GM13976 (cell line): Measurements from ENCODE around the gene CYFIP2.

Experiments used
- DNase-seq: peaks from one replicate; pipeline ENCODE4 v3.0.0; 2012; ENCODE audit warnings: low spot score
- in situ Hi-C: fragments of 300-500 bp; cut with MboI; formaldehyde crosslinking; loops from one replicate; pipeline ENCODE4 v1.12.0; 2022; ENCODE audit warnings: low sequenced_read_pairs, mixed read lengths, inconsistent platforms; ENCODE audit not compliant: unreplicated experiment
- TF ChIP-seq, protein P1 (sequence below): IDR thresholded peaks from 2 replicates; pipeline ENCODE4 v1.5.1; 2012; ENCODE audit warnings: borderline replicate concordance, mild to moderate bottlenecking; ENCODE audit not compliant: insufficient read depth; ENCODE audit errors: extremely low read depth, missing control alignments, control extremely low read depth

The CYFIP2 gene

DNA sequence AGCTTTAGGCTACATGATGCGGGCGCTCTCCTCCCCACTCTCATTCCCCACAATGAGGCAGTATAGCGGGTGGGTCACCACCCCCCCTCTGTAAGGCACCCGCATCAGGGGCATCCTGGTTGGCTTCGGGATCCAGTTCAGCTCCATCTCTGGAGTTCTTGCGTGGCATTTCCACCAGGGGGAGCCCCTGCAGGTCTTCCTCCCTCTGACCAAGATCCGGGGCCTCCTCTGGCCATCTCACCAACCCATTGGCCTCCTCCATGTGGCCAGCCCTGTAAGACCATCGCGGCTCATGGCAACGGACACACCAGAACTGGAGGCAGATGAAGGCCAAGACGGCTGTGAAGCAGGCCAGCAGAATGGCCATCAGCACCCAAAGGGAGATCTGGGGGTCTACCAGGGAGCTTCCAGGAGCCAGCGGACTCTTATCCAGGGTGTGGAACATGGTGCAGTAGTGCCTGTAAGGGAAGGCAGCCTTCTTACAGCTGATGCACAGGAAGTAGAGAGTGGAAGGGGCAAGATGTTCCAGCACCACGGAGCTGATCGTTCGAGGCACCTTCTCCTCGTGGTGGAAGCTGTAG, 77.0 kb downstream of the CYFIP2 start:
- peak; percentile 52 for DNase-seq
- TF ChIP-seq, protein P1, sequence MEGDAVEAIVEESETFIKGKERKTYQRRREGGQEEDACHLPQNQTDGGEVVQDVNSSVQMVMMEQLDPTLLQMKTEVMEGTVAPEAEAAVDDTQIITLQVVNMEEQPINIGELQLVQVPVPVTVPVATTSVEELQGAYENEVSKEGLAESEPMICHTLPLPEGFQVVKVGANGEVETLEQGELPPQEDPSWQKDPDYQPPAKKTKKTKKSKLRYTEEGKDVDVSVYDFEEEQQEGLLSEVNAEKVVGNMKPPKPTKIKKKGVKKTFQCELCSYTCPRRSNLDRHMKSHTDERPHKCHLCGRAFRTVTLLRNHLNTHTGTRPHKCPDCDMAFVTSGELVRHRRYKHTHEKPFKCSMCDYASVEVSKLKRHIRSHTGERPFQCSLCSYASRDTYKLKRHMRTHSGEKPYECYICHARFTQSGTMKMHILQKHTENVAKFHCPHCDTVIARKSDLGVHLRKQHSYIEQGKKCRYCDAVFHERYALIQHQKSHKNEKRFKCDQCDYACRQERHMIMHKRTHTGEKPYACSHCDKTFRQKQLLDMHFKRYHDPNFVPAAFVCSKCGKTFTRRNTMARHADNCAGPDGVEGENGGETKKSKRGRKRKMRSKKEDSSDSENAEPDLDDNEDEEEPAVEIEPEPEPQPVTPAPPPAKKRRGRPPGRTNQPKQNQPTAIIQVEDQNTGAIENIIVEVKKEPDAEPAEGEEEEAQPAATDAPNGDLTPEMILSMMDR: peak; percentile 44
- in situ Hi-C loops: no loop called here

DNA sequence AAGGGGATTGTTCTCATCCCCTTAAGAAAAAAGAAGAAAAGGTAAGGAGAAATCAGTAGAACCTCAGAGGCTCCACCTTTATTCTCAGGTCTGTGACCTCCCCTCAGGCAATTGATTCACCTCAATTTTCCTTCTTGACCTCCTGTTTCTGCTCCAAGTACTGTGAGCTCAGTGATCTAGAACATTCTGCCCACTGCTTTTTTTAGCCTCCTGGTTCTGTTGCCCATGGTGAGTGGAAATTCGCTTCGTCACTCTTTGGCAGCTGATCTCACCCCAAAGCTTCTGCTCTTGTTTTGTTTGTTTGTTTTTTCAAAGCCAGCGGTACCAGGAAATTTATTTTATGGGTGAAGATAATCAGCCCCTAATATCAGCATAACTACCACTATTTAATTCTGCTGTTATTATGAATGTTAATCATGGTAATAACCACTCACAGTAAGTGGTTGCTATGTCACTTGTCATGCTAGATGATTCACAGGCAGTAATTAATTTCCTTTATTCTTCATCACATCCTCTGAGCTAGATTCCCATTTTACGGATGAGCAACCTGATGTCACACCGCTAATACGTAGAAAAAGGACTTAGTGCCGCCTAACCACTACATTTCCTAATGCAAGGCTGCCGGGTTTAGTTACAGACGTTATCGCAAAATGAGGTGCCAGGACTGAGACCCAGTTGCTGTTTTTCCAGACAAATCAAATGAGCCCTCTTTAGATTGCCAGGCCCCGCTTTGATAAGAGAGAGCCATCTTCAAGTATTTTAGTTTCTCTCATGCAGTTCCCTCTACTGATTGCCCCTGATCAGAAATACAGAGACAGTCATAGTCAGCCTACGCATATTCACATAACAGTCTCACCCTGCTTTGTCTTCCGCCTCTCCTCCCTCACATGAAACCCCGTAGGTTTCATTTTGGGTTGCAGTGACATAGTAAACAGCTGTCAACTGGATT, 78.2 kb downstream of the CYFIP2 start:
- in situ Hi-C loops: no loop called here
- TF ChIP-seq, protein P1: no peak
- no peak for DNase-seq

DNA sequence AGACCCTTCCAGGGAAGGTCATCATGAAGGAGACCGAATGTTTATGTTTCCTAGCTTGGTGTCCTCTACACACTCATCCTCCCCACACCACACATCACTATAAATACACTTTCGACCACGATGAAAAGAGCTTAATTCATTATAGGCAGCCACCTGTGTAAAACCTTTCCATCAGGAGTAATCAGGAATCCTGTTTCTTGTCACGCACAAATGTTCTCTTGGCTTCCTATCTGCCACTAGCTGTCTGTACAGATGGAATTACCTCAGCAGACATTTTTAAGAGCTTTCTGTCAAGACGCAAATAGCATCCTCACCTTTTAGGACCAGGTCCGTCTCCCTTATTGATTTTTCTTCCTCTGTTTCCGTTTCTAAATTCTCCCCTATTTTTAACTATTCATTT, 79.1 kb downstream of the CYFIP2 start:
- in situ Hi-C loops: no loop called here
- TF ChIP-seq, protein P1: no peak
- no peak for DNase-seq

DNA sequence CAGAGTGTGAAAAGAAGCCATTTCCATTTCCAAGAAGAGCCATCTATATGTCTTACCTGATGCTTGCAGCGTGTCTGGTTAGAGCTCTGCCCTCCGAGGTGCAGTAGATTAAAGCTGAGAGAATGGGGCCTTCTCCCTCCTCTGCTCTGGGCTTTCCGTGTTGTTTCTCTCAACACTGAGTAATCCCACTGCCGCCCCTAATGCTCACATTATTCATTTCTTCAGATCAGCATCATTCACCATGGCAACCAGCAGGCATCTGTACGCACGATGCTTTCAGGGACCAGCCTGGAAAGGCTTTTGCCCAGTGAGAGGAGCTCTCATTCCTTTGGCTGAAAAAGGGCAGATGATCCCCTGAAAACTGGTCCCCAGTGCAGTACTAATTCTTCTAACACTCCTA, 79.6 kb downstream of the CYFIP2 start:
- in situ Hi-C loops: no loop called here
- DNase-seq: no peak
- TF ChIP-seq, protein P1: no peak

DNA sequence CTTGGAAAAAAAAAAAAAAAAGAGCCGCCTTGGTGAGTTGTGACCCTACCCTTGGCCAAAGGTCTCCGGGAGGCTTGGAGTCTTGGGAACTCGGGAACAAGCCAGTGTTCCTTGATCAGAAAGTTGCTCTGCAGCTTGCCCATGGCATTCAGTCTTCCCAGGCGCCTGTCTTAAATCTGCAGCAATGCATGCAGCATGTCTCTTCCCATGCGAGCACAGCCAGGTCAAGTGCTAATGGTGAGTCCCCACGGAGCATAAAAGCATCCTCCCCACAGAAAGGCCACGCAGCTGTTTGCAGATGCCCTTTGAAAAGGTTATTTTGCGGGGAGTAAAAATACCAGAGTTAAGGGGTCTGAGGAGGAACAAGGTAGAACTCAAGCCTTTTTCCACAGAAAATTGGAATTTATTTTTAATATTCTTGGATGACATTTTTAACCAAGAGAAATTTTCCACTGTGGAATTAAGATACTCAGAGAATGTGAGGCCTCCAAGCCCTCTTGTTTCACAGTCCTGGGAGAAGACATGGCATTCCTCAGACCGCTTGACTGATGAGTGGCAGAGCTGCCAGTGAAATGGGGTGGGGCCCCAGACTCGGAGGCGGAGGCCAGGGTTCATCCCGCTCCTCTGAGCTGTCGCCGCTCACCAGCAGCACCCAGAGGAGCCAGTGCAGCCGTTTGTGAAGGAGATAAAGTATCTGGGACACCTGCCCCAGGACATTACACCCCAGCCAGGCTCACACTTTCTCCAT, 81.6 kb downstream of the CYFIP2 start:
- in situ Hi-C loops: no loop called here
- TF ChIP-seq, protein P1: no peak
- DNase-seq: no peak

DNA sequence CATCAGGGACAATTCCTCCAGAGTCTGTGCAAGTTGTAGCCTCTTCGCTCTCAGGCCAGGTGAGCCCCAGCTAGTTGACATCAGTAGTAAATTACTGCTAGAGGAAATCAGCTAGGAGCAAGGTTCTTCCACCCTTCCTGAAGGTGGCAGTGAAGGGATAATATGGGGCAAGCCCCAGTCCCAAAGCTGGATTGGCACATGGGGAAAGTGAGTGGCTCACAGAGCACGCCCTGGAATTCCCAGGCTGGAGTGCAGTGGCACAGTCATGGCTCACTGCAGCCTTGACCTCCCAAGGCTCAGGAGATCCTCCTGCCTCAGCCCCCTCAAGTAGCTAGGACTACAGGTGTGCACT, 82.1 kb downstream of the CYFIP2 start:
- TF ChIP-seq, protein P1: no peak
- in situ Hi-C loops: no loop called here
- DNase-seq: no peak
